B cell (primary cell): ENCODE results near the gene FHIT. TPM values are rescaled to one million over a fixed set of nuclear protein-coding genes. Genes with fewer than 3 reads are reported as not detected.

ENCODE experiments used
- ATAC-seq: fragments of 200-7000 bp; cut with Tn5 transposase; one replicate; pipeline ENCODE4 v1.10.0; 2021; ENCODE audit warnings: low read depth, mild to moderate bottlenecking, moderate number of reproducible peaks, moderate library complexity
- CTCF ChIA-PET: fragments of 350-600 bp; sonication (Branson Sonifier 250); formaldehyde crosslinking; loops from one replicate; lab custom pipeline; 2021; ENCODE audit warnings: antibody characterized with exemption, inconsistent platforms; lab: Charles Lee
- POLR2A ChIA-PET: fragments of 350-600 bp; sonication (Branson Sonifier 250); formaldehyde crosslinking; loops from one replicate; lab custom pipeline; 2021; ENCODE audit warnings: antibody characterized with exemption; lab: Charles Lee
- DNase-seq: peaks from one replicate; pipeline ENCODE4 v3.0.0; 2013
- H2AFZ ChIP-seq: 2 replicates; pipeline ENCODE4 v1.6.1; 2012; ENCODE audit warnings: mild to moderate bottlenecking, low read depth, low read length; ENCODE audit not compliant: insufficient read depth, poor library complexity, severe bottlenecking
- H3K27ac ChIP-seq, 2 donors: 1 replicate in 1 of 2; 2 replicates in 1 of 2; pipeline ENCODE4 v1.5.1; 2012 to 2013; ENCODE audit warnings: low read length in 2 of 2, mild to moderate bottlenecking in 2 of 2, moderate library complexity in 1 of 2
- H3K27me3 ChIP-seq, 4 experiments: fragments of 200-600 bp in 1 of 4; sonication (generic) in 1 of 4; replicated peaks in 1 of 4; 1 replicate in 2 of 4; 2 replicates in 2 of 4; pipeline versions ENCODE4 v1.6.1 to v1.7.0; 2013 to 2016; ENCODE audit warnings: low read length in 3 of 4, mild to moderate bottlenecking in 2 of 4, mixed read lengths in 1 of 4, moderate library complexity in 1 of 4; ENCODE audit not compliant: insufficient read depth in 4 of 4, control insufficient read depth in 3 of 4; ENCODE audit errors: control extremely low read depth in 1 of 4
- H3K36me3 ChIP-seq, 2 experiments: replicated peaks in 1 of 2; 1 replicate in 1 of 2; 2 replicates in 1 of 2; pipeline versions ENCODE4 v1.6.1 to v1.7.1; 2013; ENCODE audit warnings: low read length in 1 of 2; ENCODE audit not compliant: insufficient read depth in 2 of 2, control insufficient read depth in 1 of 2; ENCODE audit errors: control extremely low read depth in 1 of 2, extremely low read depth in 1 of 2
- H3K4me1 ChIP-seq, 2 donors: fragments of 200-600 bp in 1 of 2; sonication (generic) in 1 of 2; 1 replicate in 1 of 2; 2 replicates in 1 of 2; pipeline versions ENCODE4 v1.5.1 to v1.6.1; 2013 to 2017; ENCODE audit warnings: low read length in 2 of 2; ENCODE audit not compliant: control insufficient read depth in 2 of 2, insufficient read depth in 2 of 2
- H3K4me2 ChIP-seq: replicated peaks from 2 replicates; pipeline ENCODE3; 2012; ENCODE audit warnings: mild to moderate bottlenecking, low read depth, low read length; ENCODE audit not compliant: poor library complexity, severe bottlenecking
- H3K4me3 ChIP-seq, 5 experiments: fragments of 200-600 bp in 1 of 5; sonication (generic) in 1 of 5; 1 replicate in 3 of 5; 2 replicates in 2 of 5; pipeline versions ENCODE4 v1.5.1 to v1.7.0; 2011 to 2016; ENCODE audit warnings: low read length in 4 of 5, mild to moderate bottlenecking in 4 of 5, low read depth in 2 of 5, control low read depth in 1 of 5, moderate library complexity in 1 of 5; ENCODE audit not compliant: insufficient read depth in 1 of 5; ENCODE audit errors: control extremely low read depth in 1 of 5, extremely low read depth in 1 of 5
- H3K79me2 ChIP-seq: fragments of 200-600 bp; sonication (generic); one replicate; pipeline ENCODE4 v1.6.0; 2016; ENCODE audit warnings: low read length; ENCODE audit not compliant: control insufficient read depth, insufficient read depth
- H3K9ac ChIP-seq: fragments of 200-600 bp; sonication (generic); 2 replicates; pipeline ENCODE4 v1.6.1; 2017; ENCODE audit warnings: mild to moderate bottlenecking, low read length, moderate library complexity
- H3K9me3 ChIP-seq, 3 donors: one replicate each; pipeline versions ENCODE4 v1.6.1 to v1.7.1; 2013; ENCODE audit warnings: low read length in 2 of 3; ENCODE audit not compliant: control insufficient read depth in 2 of 3, insufficient read depth in 1 of 3; ENCODE audit errors: control extremely low read depth in 1 of 3
- H4K20me1 ChIP-seq: 2 replicates; pipeline ENCODE4 v1.6.0; 2012; ENCODE audit warnings: mild to moderate bottlenecking, low read length; ENCODE audit not compliant: insufficient read depth, control insufficient read depth, poor library complexity, severe bottlenecking
- H3K27ac Mint-ChIP-seq: one replicate; pipeline ENCODE4 v1.8.0; 2021; ENCODE audit warnings: mixed read lengths
- H3K27me3 Mint-ChIP-seq: one replicate; pipeline ENCODE4 v1.8.0; 2021; ENCODE audit warnings: mixed read lengths
- H3K4me1 Mint-ChIP-seq: one replicate; pipeline ENCODE4 v1.8.0; 2021; ENCODE audit warnings: mixed read lengths
- H3K4me3 Mint-ChIP-seq: one replicate; pipeline ENCODE4 v1.8.0; 2021; ENCODE audit warnings: mixed read lengths
- H3K9me3 Mint-ChIP-seq: one replicate; pipeline ENCODE4 v1.8.0; 2022; ENCODE audit warnings: mixed read lengths; ENCODE audit not compliant: insufficient read depth
- CTCF ChIP-seq: fragments of 200-600 bp; IDR thresholded peaks from one replicate; pipeline ENCODE4 v1.8.0; 2022; ENCODE audit warnings: antibody characterized with exemption, mild to moderate bottlenecking
- EZH2 ChIP-seq: IDR thresholded peaks from 2 replicates; pipeline ENCODE4 v1.6.1; 2012; ENCODE audit warnings: borderline replicate concordance, low read depth, mild to moderate bottlenecking, moderate library complexity, low read length; ENCODE audit not compliant: insufficient read depth, poor library complexity, severe bottlenecking
- WGBS: methylation state at CpG from one replicate; pipeline ENCODE4 v1.1.5; 2013; ENCODE audit warnings: missing lambda C conversion rate; ENCODE audit not compliant: insufficient coverage; 5-methylcytosine and 5-hydroxymethylcytosine counted together
- intact Hi-C: fragments of 100-400 bp; cut with micrococcal nuclease; formaldehyde crosslinking; loops from one replicate; pipeline ENCODE4 v1.10.0; 2022
- polyA plus RNA-seq: library from polyadenylated mRNA; depleted of rRNA; stranded (reverse); fragments of >200 nt; gene quantifications from 2 replicates; pipeline ENCODE4 v1.2.3, GENCODE V29; 2012
- total RNA-seq, 2 donors: library from RNA; stranded (reverse); fragments of 120-200 nt in 1 of 2; gene quantifications; 1 replicate in 1 of 2; 2 replicates in 1 of 2; pipeline versions ENCODE4 v1.2.3 to v1.2.4, GENCODE V29; 2013 to 2022

Gene FHIT
- total and polyA plus RNA-seq, 2 donors (not counting 1 experiment from before 2014, with no cell fraction given), result 1.7 to 7.8 TPM

DNA sequence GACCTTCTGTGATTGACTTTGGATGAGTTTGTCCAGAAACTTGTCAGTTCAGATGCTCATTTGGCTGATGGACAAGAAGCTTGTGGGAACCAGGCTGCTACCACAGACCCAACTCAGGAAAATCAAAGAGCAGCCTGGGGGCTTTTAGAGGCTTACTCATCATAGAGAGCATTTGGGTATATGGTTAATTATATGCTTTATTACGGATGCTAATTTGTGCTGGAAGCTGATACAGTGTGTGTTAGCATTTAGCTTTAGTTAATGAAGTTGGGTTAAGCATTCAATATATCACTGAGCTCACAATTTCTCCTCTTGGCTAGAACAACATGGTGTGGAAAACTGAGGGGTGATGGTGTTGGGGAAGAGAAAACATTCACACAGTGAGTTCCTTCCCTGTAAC lies 1537.2 kb downstream of the FHIT start:
- no peak overlapping the region for H3K27ac Mint-ChIP-seq
- ATAC-seq, result no peak
- DNase-seq, result no peak
- no peak overlapping the region for H3K27ac ChIP-seq
- H2AFZ ChIP-seq, result no peak overlapping the region
- no CpG with 5 or more reads among the region's 1 CpG for WGBS
- TF ChIP-seq CTCF, result no peak
- TF ChIP-seq EZH2, result no peak
- H3K4me3 ChIP-seq, result no peak overlapping the region
- H3K27me3 ChIP-seq, result no peaks in the 10 kb centered on the region
- H3K9me3 ChIP-seq, result no peaks in the 10 kb centered on the region
- intact Hi-C loops, result no loop called here
- no peaks in the 10 kb centered on the region for H3K36me3 ChIP-seq
- POLR2A ChIA-PET, result no interaction called here
- H3K4me1 ChIP-seq, result peaks cover 0 to 4% of the 10 kb centered on the region in 2 donors
- H4K20me1 ChIP-seq, result no peaks in the 10 kb centered on the region
- H3K9ac ChIP-seq, result no peak overlapping the region
- no peaks in the 10 kb centered on the region for H3K9me3 Mint-ChIP-seq
- no peaks in the 10 kb centered on the region for H3K79me2 ChIP-seq
- H3K4me3 Mint-ChIP-seq, result no peak overlapping the region
- CTCF ChIA-PET, result no interaction called here
- H3K4me2 ChIP-seq, result no peak overlapping the region
- H3K4me1 Mint-ChIP-seq, result no peaks in the 10 kb centered on the region
- H3K27me3 Mint-ChIP-seq, result no peaks in the 10 kb centered on the region

- no CpG with 5 or more reads among the region's 1 CpG for WGBS
- peaks cover 0 to 4% of the 10 kb centered on the region in 2 donors for H3K4me1 ChIP-seq
- Mint-ChIP-seq H3K9me3 (no peaks in the 10 kb centered on the region), H3K4me1 (no peaks in the 10 kb centered on the region), H3K27ac (no peak overlapping the region), H3K27me3 (peaks cover 3% of the 10 kb centered on the region), H3K4me3 (no peak overlapping the region)
- POLR2A ChIA-PET, result no interaction called here
- ATAC-seq (no peak), DNase-seq (no peak)
- CTCF ChIA-PET, result no interaction called here
- H3K27ac ChIP-seq, result no peak overlapping the region
- no peaks in the 10 kb centered on the region for H3K9me3 ChIP-seq
- no peaks in the 10 kb centered on the region for H4K20me1 ChIP-seq
- no peak overlapping the region for H3K4me3 ChIP-seq
- no peaks in the 10 kb centered on the region for H3K36me3 ChIP-seq
- H3K4me2 ChIP-seq, result no peak overlapping the region
- no peak for TF ChIP-seq CTCF
- no peak for TF ChIP-seq EZH2
- H3K9ac ChIP-seq, result no peak overlapping the region
- intact Hi-C loops, result no loop called here
- H3K27me3 ChIP-seq, result peaks cover 0 to 4% (median 0%) of the 10 kb centered on the region in 4 experiments
- H2AFZ ChIP-seq, result no peak overlapping the region
- no peaks in the 10 kb centered on the region for H3K79me2 ChIP-seq
Measured at GRCh38 chr3:59710554-59710953, 1540.7 kb downstream of the FHIT start.
